GM04503 (cell line): Measurements from ENCODE around the gene E2F4.

Source experiments
- DNase-seq: peaks from one replicate; pipeline ENCODE4 v3.0.0-alpha.2; 2012; ENCODE audit warnings: low read depth

The E2F4 gene

GRCh38 chr16:67235816-67236562, 44.0 kb downstream of the E2F4 start:
- no peak for DNase-seq

- DNase-seq = no peak
Measured at GRCh38 chr16:67236563-67237395, 44.8 kb downstream of the E2F4 start.

- DNase-seq = no peak
Measured at GRCh38 chr16:67237396-67238277, 45.7 kb downstream of the E2F4 start.

GRCh38 chr16:67238278-67238575, 46.3 kb downstream of the E2F4 start:
- no peak for DNase-seq

- no peak for DNase-seq
Measured at GRCh38 chr16:67238806-67239470, 47.0 kb downstream of the E2F4 start.

- no peak for DNase-seq
Measured at GRCh38 chr16:67240506-67240905, 48.6 kb downstream of the E2F4 start.

- DNase-seq = peak; percentile 72
Measured at GRCh38 chr16:67241008-67241900, 49.3 kb downstream of the E2F4 start.

GRCh38 chr16:67242138-67242730, 50.3 kb downstream of the E2F4 start:
- no peak for DNase-seq

GRCh38 chr16:67243481-67243880, 51.5 kb downstream of the E2F4 start:
- no peak for DNase-seq

GRCh38 chr16:67244387-67245185, 52.6 kb downstream of the E2F4 start:
- DNase-seq = peak; percentile 86

GRCh38 chr16:67245186-67245585, 53.2 kb downstream of the E2F4 start:
- no peak for DNase-seq

- no peak for DNase-seq
Measured at GRCh38 chr16:67245674-67246080, 53.7 kb downstream of the E2F4 start.

- no peak for DNase-seq
Measured at GRCh38 chr16:67246081-67246755, 54.3 kb downstream of the E2F4 start.

- DNase-seq = no peak
Measured at GRCh38 chr16:67246756-67247191, 54.8 kb downstream of the E2F4 start.

- DNase-seq = no peak
Measured at GRCh38 chr16:67247192-67248072, 55.5 kb downstream of the E2F4 start, which contains the start of gene FHOD1. TSS of gene FHOD1 (minus strand) at chr16:67247481. CDS start at chr16:67247410, 71 bp downstream.

GRCh38 chr16:67248073-67248400, 56.1 kb downstream of the E2F4 start:
- no peak for DNase-seq
